Measurements from ENCODE around the gene GPC5.

- TF ChIP-seq YY1 (IDR thresholded peaks at IDR 0.05; ENCODE audit: insufficient read depth, insufficient read length) (no peak), ZNF274 (IDR thresholded peaks at IDR 0.05; ENCODE audit: low read depth, low read length) (no peak)
Observed at GRCh38 chr13:92407858-92408257, 1009.4 kb downstream of the GPC5 start.
